ENCODE data around the gene OR2D2.
"Not testable (repeated sequence)": the region's sequence is repeated elsewhere in the genome, so short reads cannot be mapped to it uniquely, and the experiment has no call there.

OR2D2 gene, protein sequence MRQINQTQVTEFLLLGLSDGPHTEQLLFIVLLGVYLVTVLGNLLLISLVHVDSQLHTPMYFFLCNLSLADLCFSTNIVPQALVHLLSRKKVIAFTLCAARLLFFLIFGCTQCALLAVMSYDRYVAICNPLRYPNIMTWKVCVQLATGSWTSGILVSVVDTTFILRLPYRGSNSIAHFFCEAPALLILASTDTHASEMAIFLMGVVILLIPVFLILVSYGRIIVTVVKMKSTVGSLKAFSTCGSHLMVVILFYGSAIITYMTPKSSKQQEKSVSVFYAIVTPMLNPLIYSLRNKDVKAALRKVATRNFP

GRCh38 chr11:6892400-6892799 lies at the start of gene OR2D2:
Gene OR2D2, minus strand, starts transcription at chr11:6892500. Its CDS starts 0 bp downstream, at chr11:6892500.
- DNase-seq (ENCODE audit: low spot score) (no peak), FAIRE-seq (no peak)

- FAIRE-seq (no peak), DNase-seq (ENCODE audit: low spot score) (no peak)
These were observed 49.7 kb upstream of the OR2D2 start for GRCh38 chr11:6941970-6942369.

DNA sequence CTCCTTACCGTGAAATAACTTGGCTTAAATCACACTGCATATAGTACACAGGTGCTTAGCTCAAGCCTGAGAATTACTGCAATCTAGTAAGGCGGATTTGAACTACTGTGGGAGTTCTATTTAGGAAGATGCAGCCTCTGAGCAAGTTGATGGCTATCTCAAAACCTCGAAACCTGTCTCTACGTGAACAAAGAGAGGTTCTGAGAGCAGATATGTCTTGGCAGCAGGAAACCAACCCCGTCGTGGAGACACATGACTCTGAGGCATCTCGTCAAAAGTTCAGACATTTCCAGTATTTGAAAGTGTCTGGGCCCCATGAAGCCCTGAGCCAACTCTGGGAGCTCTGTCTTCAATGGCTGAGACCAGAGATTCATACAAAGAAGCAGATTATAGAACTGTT lies 39.8 kb upstream of the OR2D2 start:
- DNase-seq (ENCODE audit: low spot score), result no peak
- no peak for FAIRE-seq

- no peak for DNase-seq (ENCODE audit: low spot score)
- no peak for FAIRE-seq
These were observed 38.9 kb upstream of the OR2D2 start for GRCh38 chr11:6931146-6931713.

- no peak for DNase-seq (ENCODE audit: low spot score)
- no peak for FAIRE-seq
These were observed 36.6 kb upstream of the OR2D2 start for GRCh38 chr11:6928916-6929315.

GRCh38 chr11:6927030-6927617 lies 34.8 kb upstream of the OR2D2 start:
- no peak for FAIRE-seq

GRCh38 chr11:6926208-6927029 lies 34.1 kb upstream of the OR2D2 start, which contains the start of gene ZNF215:
Gene ZNF215, plus strand, starts transcription at chr11:6926426. Its CDS starts 5,847 bp downstream, at chr11:6932273.
- peak; percentile 82 for DNase-seq (ENCODE audit: low spot score)

More at GRCh38 chr11:6927030-6927617, 34.8 kb upstream of the OR2D2 start:
- DNase-seq (ENCODE audit: low spot score), result no peak

DNA sequence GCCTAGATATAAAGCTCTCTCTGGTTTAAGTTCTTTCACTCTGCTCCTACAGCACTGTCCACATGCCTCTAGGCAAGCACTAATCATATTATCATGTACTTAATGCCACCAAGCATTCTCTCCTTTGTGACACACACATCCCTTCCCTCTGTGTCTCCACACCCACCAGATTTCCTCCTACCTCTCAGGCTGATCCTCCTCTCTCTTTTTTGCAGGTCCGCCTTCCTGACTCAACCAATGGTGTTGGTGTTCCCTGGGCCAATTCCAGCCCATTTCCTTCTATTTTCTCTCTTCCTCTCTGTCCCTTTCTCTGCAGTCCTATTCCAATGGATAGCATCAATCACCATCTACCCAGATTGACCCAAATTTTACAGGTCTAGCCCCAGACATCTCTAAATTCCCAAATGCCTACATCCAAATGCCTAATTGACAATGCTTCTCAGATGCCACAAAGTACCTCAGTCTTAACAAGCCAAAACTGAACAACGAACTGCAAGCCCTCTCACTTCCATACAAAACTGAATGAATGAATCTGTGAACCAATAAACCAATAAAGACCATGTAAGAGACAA lies 33.4 kb upstream of the OR2D2 start:
- DNase-seq (ENCODE audit: low spot score) (peak; percentile 44), FAIRE-seq (peak; percentile 47)

More at GRCh38 chr11:6926208-6927029, 34.1 kb upstream of the OR2D2 start, which contains the start of gene ZNF215:
- peak; percentile 60 for FAIRE-seq

- no peak for FAIRE-seq
- DNase-seq (ENCODE audit: low spot score), result no peak
These were observed 32.8 kb upstream of the OR2D2 start for GRCh38 chr11:6925007-6925577.

DNA sequence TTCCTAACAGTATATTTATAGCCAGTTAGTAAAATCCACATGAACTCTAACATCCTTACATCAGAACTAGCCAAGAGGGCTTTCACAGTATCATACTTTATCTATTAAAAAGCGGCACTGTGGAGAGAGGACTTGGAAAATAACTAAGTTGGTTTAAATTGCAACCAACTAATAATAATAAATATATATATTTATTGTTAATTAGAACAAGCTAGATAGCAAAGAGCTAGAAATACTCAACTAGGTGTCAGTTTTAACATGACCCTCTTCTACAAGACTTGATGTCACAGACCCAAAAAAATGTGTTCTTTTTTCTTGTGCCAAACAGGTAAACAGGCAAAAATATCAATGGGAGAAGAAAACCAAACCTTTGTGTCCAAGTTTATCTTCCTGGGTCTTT lies 28.4 kb upstream of the OR2D2 start, which contains the start of gene OR2D3:
TSS of gene OR2D3 (plus strand) at position 301 of the 400 bp plus-strand sequence. CDS start at position 301, 0 bp downstream.
- DNase-seq (ENCODE audit: low spot score) (no peak), FAIRE-seq (no peak)

DNA sequence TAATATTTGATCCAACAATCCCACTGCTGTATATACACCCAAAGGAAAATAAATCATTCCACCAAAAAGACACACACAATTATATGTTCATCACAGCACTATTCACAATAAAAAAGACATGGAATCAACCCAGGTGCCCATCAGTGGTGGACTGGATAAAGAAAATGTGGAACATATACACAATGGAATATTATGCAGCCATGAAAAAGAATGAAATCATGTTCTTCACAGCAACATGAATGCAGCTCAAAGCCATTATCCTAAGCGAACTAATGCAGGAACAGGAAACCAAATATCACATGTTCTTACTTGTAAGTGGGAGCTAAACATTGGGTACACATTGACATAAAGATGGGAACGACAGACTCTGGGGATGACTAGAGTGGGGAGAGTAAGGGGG lies 27.4 kb upstream of the OR2D2 start:
- no peak for FAIRE-seq

DNA sequence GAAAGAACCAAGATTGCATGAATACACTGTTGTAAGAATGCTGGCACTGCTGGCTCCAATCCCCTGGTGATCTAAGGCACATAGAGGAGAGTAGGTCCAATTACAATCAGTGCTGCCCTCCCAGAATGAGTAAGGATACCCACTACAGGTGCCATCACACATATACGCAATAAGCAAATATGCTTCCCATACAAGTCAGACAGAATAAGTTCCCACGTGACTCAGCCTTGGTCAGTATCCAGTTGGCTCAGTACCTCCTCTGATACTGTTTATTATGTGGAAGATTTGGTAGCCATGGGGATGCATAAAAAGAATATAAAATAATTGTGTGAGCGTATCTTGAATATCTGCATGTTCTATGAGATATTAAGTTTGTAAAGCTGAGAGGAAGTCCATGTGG lies 19.6 kb upstream of the OR2D2 start:
- FAIRE-seq, result no peak
- DNase-seq (ENCODE audit: low spot score), result no peak

More for the DNA sequence above, 27.4 kb upstream of the OR2D2 start:
- DNase-seq (ENCODE audit: low spot score), result no peak

DNA sequence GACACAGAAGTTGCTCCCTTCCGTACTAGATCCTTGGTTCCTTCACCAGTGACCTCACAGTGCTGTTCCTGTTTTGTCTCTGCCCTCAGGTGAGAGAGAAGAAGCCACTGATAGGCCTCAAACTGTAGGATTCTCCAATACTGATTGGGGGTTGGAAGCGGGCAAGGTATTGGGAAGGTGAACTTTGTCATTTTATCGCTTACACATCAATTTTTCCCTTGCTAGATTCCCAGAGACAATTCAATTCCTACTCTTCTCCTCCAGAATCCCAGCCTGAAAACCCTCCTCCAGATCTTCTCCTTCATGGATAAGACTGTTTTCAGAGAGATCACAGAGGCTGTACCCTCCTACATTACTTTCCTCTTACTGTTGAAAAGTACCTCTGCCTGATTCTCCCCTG lies 19.1 kb upstream of the OR2D2 start:
- DNase-seq (ENCODE audit: low spot score) (no peak), FAIRE-seq (no peak)

GRCh38 chr11:6904804-6905203 lies 12.5 kb upstream of the OR2D2 start:
- FAIRE-seq; DNase-seq (ENCODE audit: low spot score): not testable (repeated sequence)

DNA sequence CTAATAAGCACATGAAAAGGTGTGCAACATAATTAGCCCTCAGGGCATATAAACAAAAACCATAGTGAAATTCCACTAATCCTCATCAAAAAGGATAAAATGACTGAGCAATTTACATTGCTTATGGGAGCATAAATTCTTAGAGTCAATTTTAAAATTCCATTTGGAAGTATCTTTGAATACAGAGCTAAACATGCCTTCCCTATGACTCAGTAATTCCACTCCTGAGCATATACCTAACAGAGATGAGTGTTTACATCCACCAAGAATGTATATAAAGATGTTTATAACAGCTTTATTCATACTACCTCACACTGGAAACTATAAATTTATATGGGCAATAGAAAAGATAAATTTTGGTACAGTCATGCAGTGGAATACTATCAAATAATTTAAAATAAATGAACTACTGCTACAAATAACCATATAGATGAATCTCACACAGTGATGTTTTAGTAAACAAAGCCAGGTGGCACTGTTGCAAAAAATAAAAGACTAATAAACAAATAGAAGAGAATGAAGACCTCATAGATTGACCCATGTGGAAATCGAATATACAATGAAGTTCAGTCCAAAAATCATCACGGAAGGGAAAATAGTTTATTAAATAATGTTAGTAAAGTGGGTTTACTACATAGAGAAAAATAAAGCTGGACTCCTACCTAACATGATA lies 8.2 kb upstream of the OR2D2 start:
- DNase-seq (ENCODE audit: low spot score), result no peak
- no peak for FAIRE-seq

- FAIRE-seq (no peak), DNase-seq (ENCODE audit: low spot score) (no peak)
These were observed 6.6 kb upstream of the OR2D2 start for GRCh38 chr11:6898911-6899310.

- FAIRE-seq (no peak), DNase-seq (ENCODE audit: low spot score) (no peak)
These were observed 2.7 kb upstream of the OR2D2 start for GRCh38 chr11:6895010-6895409.

- FAIRE-seq (no peak), DNase-seq (ENCODE audit: low spot score) (no peak)
These were observed 1.8 kb upstream of the OR2D2 start for GRCh38 chr11:6894097-6894496.

- FAIRE-seq, result no peak
These were observed 2.5 kb downstream of the OR2D2 start for GRCh38 chr11:6889835-6890234.

DNA sequence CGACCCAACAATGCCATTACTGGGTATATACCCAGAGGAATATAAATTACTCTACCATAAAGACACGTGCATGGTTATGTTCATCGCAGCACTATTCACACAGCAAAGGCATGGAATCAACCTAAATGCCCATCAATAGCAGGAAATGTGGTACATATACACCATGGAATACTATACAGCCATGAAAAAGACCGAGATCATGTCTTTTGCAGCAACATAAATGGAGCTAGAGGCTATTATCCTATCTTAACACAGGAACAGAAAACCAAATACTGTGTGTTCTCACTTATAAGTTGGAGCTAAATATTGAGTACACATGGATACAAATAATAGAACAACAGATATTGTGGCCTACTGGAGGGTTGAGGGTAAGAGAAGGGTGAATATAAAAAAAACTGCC lies 3.5 kb downstream of the OR2D2 start:
- no peak for DNase-seq (ENCODE audit: low spot score)
- FAIRE-seq, result no peak

More at GRCh38 chr11:6889835-6890234, 2.5 kb downstream of the OR2D2 start:
- DNase-seq (ENCODE audit: low spot score), result no peak
